GM18951 (cell line): ENCODE data around the gene DCC.

Source experiments
- POLR2A ChIP-seq: IDR thresholded peaks from 4 replicates; pipeline ENCODE4 v1.6.1; 2011; ENCODE audit warnings: mild to moderate bottlenecking; ENCODE audit not compliant: insufficient read length, insufficient read depth; ENCODE audit errors: extremely low read depth
- in situ Hi-C: fragments of 300-500 bp; cut with MboI; formaldehyde crosslinking; loops from one replicate; pipeline ENCODE4 v1.12.0; 2022; ENCODE audit warnings: low sequenced_read_pairs, mixed read lengths, inconsistent platforms; ENCODE audit not compliant: unreplicated experiment

DCC gene

DNA sequence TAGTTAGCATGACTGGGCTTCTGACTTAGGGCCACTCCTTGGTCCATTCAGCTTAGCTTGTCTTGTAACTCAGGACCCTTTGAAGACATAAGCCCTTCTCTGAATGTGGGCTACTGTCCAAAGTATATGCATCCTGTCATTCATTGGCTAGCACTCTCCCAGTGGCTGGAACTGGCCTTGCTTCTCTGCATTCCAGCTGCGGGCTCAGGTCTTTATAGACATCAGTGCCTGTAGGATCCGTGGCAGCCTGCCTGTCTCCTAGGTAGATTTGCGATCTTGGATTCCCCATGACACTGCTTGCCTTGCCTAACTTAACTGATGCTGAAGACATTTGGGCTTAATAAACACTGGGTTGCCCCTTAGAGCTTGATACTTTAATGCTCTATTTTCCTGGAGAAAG lies 170.1 kb downstream of the DCC start:
- TF ChIP-seq POLR2A: no peak
- in situ Hi-C loops: no loop called here

DNA sequence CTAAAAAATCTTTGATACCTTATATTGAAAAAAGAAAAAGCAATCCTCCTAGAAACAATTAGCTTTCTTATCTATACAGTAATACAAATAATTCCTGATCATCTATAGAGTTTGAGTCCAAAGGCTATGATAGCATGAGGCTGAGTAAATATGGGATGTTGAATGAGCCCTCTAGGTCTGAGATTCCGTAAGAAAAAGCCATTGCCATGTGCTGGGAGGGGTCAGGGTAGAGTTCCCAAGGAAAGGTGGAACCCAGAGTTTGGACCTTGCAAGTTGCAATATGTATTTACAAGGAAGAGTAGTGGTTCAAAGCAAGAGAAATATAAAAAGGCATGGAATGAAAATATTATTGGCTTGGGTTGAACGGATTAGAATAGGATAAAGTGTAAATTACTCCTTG lies 178.1 kb downstream of the DCC start:
- in situ Hi-C loops: no loop called here
- no peak for TF ChIP-seq POLR2A

DNA sequence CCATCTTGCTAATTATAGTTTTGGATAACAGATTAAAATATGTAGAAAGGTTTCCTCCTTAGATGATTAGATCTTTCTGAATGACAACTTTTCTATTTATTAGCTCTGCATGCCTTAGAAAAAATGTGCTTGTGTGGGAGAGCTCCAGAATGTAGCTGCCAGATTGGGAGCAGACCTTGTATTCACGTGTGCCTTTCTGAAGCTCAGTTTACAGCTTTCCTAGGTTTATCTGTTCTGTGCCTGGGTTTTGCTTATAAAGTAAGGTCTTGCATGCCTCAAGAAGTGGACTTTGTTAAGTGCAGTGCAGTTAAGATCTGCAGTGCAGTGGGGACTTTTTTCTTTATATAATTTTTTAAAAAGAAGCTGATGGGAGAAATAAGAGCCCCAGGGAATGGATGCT lies 179.0 kb downstream of the DCC start:
- in situ Hi-C loops: no loop called here

DNA sequence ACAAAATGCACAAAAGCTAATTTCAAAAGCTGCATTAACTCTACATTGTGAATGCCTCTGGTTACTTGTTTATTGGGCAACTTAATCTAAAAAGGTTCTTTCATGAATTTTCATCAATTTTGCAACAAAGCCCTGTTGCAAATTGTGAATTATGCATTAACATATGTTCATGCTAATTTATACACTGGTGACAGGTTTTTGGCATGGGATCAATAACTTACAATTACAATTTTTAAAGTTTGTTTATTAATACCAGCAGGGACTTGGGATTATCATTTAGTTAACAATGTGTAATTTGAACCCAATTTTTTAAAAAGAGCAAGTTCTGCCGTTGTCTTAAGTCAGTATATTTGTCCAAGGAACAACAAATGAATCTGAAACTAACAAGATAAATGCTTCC lies 183.6 kb downstream of the DCC start:
- no peak for TF ChIP-seq POLR2A
- in situ Hi-C loops: no loop called here

More for the DNA sequence above, 179.0 kb downstream of the DCC start:
- no peak for TF ChIP-seq POLR2A

DNA sequence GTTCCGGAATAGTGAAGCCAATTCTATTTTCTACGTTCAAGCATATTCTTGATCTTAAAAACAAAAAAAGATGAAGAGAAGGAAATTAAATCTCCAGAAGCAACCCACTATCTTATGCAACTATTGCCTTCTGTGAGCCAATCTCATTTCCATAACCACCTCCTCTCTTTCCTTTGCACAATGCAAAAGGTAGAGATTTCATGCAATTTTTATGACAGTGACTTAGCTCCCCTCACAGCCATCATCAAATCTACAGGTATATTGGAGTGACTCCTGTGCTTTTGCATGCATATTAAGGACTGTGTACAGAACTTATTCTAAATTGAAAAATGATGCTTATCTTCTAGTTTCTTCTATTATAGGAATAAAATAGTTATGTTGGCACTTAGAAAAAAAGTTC lies 191.8 kb downstream of the DCC start:
- in situ Hi-C loops: no loop called here
- TF ChIP-seq POLR2A: no peak

DNA sequence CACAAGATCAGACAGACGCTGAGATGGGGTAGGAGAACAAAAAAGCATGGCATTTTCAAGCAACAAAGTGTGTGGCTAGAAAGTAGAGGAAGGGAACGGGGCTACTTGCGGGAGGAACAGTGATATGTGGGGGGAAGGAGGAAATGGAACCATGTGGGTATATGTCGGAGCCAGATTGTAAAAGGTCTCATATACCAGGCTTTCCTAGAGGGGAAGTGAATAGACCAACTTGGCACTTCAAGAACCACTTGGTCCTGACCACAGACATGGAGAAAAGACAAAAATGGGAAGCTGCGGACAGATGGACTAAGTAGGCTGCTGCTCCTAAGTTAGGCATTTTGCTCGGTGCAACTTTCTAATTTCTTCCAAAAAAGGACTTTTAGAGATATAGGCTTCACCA lies 196.0 kb downstream of the DCC start:
- in situ Hi-C loops: no loop called here
- no peak for TF ChIP-seq POLR2A

DNA sequence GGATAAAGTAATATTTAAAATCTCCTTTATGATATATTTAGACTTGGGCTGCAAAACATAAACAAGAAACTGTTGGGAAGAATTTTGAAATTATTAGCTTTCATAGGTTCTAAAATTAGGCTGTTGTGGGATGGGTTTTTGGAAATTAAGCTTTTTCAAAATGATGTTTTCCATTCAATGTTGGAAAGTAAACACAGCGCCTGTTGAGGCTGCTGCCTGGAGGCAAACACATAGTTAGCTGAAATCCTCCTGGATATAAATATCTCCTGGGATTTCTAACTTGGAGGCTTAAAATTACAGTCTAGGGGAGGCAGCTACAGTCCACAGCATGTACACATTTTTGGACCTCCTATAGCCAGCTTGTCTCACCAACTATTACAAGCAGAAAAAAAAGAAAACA lies 197.3 kb downstream of the DCC start:
- no peak for TF ChIP-seq POLR2A
- in situ Hi-C loops: no loop called here

DNA sequence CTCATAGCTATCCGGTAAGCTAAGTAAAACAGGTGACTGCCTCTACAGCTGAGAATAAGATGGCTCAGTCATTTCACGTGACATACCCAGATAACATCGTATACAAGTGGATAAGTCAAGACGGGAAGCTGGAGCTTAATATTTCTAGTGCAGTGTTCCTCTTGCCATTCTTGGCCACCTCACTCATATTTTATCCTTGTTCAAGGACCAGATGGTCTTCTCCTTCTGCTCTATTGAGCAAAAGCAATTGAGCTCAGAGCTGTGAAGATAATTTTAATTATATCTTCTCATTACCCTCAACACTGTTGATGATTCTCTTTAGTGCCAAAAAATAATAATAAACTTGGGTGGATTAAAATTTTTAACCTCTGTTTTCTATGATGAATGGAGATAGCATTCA lies 201.1 kb downstream of the DCC start:
- no peak for TF ChIP-seq POLR2A
- in situ Hi-C loops: no loop called here

DNA sequence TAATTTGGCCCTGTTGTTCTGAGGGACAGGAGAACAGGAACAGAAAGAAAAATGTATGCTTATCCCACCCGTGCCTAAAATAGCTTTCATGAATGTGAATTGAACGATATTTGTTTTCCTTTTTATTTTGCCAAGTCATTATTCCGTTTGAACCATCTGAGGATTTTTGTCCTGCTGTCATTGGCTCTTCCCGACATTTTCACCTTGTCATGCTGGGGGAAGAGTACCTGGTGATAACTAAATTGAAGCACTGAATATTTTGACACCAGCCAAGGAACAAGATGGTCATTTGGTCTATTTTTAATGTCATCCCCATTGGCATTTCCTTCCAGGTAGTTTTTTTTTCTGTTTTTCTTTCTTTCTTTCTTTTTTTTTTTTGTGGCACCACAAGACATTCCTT lies 204.1 kb downstream of the DCC start:
- in situ Hi-C loops: no loop called here
- TF ChIP-seq POLR2A: no peak

DNA sequence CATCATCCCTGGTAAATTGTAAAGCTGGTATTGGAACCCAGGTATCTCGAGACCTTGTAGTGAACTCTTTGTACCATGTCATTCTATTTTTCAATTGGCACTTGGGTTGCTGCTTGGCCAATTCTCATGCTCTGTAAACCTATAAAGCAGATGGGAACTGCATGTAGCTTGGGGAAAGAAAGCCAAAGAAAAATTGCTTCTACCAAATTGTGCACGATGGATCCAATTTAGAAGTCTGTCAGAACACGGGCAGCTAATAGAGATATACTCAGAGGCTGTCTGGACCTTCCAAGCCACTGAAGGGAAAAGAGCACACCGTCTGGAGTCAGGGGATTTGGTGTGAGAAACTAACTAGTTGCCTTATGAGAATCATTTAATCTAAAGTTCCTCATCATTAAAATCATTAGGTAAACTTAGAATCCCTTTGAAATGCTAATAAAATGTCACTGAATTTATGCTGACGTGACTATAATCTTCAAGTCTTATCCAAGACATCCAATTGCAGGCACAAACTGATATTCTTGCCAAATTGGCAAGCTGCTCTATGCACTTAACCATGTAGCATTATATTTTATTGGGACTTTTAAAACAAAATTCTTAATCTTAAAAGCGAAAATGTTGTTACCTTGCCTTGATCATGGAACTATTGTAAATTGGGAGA lies 206.8 kb downstream of the DCC start:
- in situ Hi-C loops: no loop called here
- no peak for TF ChIP-seq POLR2A

DNA sequence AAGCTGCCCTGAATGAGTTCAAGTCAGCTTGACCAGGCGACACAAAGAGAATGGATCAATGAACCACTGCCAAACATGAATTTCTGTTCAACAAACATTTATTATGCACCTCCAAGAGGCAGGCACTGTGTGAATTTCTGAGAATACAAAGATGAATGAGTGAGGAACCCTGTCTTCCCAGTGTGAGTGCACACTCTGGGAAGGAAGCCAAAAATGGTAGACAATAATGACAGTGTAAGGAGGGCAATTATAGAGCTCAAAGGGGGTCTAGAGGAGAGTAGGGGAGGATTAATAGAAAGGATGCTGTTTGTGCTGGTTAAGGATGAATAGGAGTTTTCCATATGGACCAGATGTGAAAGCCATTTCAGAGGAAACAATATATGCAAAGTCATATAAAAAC lies 213.4 kb downstream of the DCC start:
- TF ChIP-seq POLR2A: no peak
- in situ Hi-C loops: no loop called here

DNA sequence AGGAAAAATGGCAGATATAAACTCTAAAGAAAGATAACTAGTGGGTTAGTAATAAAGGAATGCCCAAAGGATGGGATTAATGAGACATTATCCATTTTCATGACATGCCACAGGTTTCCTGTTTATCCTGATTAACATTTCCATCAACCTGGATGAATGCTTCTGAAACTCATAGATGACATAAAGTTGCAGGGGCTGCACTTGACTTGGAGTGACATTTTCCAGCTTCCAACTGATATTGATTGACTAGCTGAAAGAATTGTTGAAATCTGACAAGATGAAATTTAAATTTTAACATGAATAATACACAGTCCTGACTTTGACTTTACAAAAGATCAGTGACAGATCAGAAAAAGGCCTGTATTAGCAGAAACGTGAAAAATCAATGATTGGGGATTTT lies 214.2 kb downstream of the DCC start:
- in situ Hi-C loops: no loop called here
- no peak for TF ChIP-seq POLR2A

DNA sequence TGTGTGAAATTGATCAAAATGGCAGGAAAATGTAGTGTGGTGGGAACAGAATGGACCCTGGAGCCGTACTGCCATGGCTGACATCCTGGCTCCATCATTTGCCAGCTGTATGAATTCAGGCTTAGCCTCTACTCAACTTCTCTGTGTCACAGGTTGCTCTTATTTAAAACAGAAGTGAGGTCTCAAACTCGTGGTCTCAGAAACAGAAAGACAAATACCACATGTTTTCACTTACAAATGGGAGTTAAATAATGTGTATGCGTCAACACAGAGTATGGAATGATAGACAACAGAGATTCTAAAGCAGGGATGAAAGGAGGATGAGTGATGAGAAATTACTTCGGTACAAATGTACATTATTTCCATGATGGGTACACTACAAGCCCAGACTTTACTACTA lies 227.4 kb downstream of the DCC start:
- no peak for TF ChIP-seq POLR2A
- in situ Hi-C loops: no loop called here

DNA sequence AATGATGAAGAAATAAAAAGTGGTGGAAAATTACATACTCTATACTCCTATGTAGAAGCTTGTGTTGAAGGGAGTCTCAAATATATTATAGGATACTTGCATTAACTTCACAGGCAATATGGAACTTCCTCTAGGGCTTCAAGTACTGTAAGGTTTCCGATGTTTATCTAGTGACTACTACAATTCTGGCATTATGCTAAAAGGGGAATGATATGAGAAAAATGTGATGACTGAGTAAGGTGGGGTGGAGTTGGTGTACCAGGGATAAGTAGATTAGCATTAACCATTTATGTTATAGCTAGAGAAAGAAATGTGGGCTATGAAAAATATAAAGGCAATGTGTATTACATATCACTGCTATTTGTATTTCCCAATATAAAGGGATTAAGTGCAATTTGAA lies 229.5 kb downstream of the DCC start:
- in situ Hi-C loops: no loop called here
- no peak for TF ChIP-seq POLR2A

DNA sequence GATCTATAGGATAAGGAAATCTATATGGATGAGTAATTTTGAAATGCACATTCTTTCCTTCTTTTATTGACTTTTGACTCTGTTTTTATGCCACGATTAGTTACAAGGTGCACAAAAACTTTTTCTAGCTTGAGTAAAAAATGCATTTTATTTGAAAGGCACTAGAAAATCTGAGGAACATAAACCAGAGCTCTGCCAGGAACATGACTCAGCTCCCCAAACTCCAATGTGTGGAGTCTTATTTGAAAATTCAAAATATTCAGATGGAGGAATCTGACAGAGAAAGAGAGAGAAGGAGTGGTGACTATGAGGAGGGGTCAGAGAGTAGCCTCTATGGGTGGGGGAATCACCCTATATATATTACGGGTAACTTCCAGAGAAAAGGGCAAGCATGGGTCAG lies 231.0 kb downstream of the DCC start:
- TF ChIP-seq POLR2A: no peak
- in situ Hi-C loops: no loop called here
